GM19438 (cell line): ENCODE measurements around the gene APC2.
"Not testable (repeated sequence)": the region's sequence is repeated elsewhere in the genome, so short reads cannot be mapped to it uniquely, and the experiment has no call there.

ENCODE experiments used
- ATAC-seq: cut with Tn5 transposase; IDR thresholded peaks from one replicate; pipeline ENCODE4 v1.9.1; 2021; ENCODE audit warnings: low read depth; ENCODE audit not compliant: unreplicated experiment

The APC2 gene

GRCh38 chr19:1491114-1491848 lies 41.4 kb downstream of the APC2 start, which contains the start of gene REEP6:
TSS of gene REEP6 (plus strand) at chr19:1491181. CDS start at chr19:1491270, 89 bp downstream.
- no peak for ATAC-seq

GRCh38 chr19:1491849-1492170 lies 41.9 kb downstream of the APC2 start:
- ATAC-seq, result no peak

- ATAC-seq, result no peak
Observed at GRCh38 chr19:1492474-1493006, 42.6 kb downstream of the APC2 start.

- ATAC-seq, result no peak
Observed at GRCh38 chr19:1494115-1494815, 44.3 kb downstream of the APC2 start.

- ATAC-seq, result no peak
Observed at GRCh38 chr19:1495051-1495798, 45.3 kb downstream of the APC2 start.

- no peak for ATAC-seq
Observed at GRCh38 chr19:1495799-1496713, 46.1 kb downstream of the APC2 start.

GRCh38 chr19:1496714-1497577 lies 47.0 kb downstream of the APC2 start:
- ATAC-seq, result no peak

GRCh38 chr19:1497578-1498235 lies 47.8 kb downstream of the APC2 start:
- no peak for ATAC-seq

- not testable (repeated sequence) for ATAC-seq
Observed at GRCh38 chr19:1499231-1499630, 49.3 kb downstream of the APC2 start.

GRCh38 chr19:1501200-1501595 lies 51.3 kb downstream of the APC2 start:
- ATAC-seq, result no peak

GRCh38 chr19:1502433-1503088 lies 52.6 kb downstream of the APC2 start:
- no peak for ATAC-seq

GRCh38 chr19:1503089-1503924 lies 53.4 kb downstream of the APC2 start:
- no peak for ATAC-seq

- no peak for ATAC-seq
Observed at GRCh38 chr19:1503925-1504773, 54.2 kb downstream of the APC2 start.

- ATAC-seq, result no peak
Observed at GRCh38 chr19:1505012-1505411, 55.1 kb downstream of the APC2 start.

- ATAC-seq, result no peak
Observed at GRCh38 chr19:1505991-1506881, 56.3 kb downstream of the APC2 start.
